Activated CD8-positive, alpha-beta memory T cell treated with anti-CD3 and anti-CD28 coated beads, Interleukin-2, amount 50 U/mL, for 48 hours (primary cell): ENCODE results near the gene MIA.
"Not testable (repeated sequence)": the region's sequence is repeated elsewhere in the genome, so short reads cannot be mapped to it uniquely, and the experiment has no call there.

Source experiments
- DNase-seq: peaks from one replicate; pipeline ENCODE4 v3.0.0-alpha.2; 2020

The MIA gene

DNA sequence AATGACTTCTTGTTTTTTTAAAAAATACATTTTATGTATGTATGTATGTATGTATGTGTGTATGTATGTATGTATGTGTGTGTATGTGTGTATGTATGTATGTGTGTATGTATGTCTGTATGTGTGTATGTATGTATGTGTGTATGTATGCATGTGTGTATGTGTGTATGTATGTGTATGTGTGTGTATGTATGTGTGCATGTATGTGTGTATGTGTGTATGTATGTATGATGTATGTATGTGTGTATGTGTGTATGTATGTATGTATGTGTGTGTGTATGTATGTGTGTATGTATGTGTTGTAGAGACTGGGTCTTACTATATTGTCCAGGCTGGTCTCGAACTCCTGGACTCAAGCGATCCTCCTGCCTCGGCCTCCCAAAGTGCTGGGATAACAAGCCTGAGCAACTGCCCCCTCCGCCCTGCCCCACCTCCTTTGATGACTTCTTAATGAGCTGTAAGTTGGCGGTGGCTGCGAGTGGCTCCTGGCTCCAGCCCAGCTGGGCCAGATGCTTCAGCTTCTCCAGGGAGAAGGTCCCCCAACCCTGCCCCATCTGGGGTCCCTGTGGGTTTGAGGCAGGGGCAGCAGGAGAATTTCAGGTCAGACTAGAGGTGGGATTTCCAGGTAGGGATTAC lies 50.3 kb downstream of the MIA start:
- DNase-seq: not testable (repeated sequence)

DNA sequence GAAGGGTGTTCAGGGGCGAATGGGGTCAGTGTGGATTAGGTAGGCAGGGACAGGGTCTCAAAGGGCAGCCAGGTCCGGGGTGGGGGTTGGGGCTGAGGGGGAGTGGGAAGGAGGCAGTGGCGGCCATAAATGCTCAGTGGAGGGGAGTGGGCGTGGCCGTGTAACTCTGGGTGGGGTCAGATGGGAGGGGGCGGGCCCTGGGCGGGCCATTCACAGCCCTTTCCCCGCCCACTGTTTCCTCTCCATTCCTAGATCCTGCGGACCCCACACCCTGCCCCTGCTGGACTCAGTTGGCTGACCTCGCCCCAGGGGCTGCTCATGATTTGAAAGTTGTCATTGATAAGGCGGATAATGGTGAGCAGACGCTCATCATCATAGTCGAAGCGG lies 51.0 kb downstream of the MIA start:
- DNase-seq: not testable (repeated sequence)

GRCh38 chr19:40826699-40827385 lies 51.5 kb downstream of the MIA start:
- DNase-seq: peak; percentile 58
